ENCODE measurements around the gene TTC21B. TPM values are rescaled to one million over a fixed set of nuclear protein-coding genes. Genes with fewer than 3 reads are reported as not detected.

TTC21B gene
- total and polyA plus RNA-seq, 2 of the 8 experiments (the other 6 are each of a cell fraction or from before 2014, with no cell fraction given): 6.9 to 20.8 TPM

DNA sequence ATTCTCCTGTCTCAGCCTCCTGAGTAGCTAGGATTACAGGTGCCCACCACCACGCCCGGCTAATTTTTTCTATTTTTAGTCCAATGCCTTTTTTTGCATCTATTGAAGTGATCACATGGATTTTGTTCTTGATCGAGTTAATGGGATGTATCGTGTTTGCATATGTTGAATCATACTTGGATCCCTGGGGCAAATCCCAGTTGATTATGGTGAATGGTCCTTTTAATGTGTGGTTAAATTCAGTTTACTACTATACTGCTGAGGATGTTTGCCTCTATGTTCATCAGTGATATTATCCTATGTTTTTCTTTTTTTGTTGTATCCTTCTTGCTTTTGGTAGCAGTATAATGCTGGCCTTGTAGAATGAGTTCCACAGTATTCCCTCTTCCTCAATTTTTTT, 8.2 kb upstream of the TTC21B start:
- H3K4ac ChIP-seq (replicated peaks; ENCODE audit: insufficient read length, low read depth, low read length): no peak overlapping the region
- H4K91ac ChIP-seq (replicated peaks; ENCODE audit: insufficient read length, low read length): no peak overlapping the region
- no peak overlapping the region for H2BK120ac ChIP-seq (replicated peaks; ENCODE audit: low read depth, low read length)
- CTCF ChIA-PET (ENCODE audit: partially characterized antibody): interaction anchor here (0.7 kb wide), 1 partner anchor 39 kb away, joined by 3 read pairs; no protein-coding TSS in a partner anchor
- H3K4me3 ChIP-seq (ENCODE audit: extremely low read depth in 1 of 4, insufficient read depth in 2 of 4, low read depth in 3 of 4, low read length in 4 of 4): no peak overlapping the region
- H3K14ac ChIP-seq (ENCODE audit: insufficient read length): no peak overlapping the region
- no peak overlapping the region for H2BK5ac ChIP-seq (ENCODE audit: low read depth, low read length)
- FAIRE-seq: no peak
- H3K9me3 ChIP-seq (ENCODE audit: insufficient read depth in 2 of 2, low read depth in 1 of 2, low read length in 1 of 2): peaks cover 0 to 7% of the 10 kb centered on the region in 2 experiments; a peak in 2 of 4 replicates
- H3K36me3 ChIP-seq (ENCODE audit: control insufficient read depth in 2 of 4, insufficient read depth in 4 of 4, low read length in 3 of 4): peaks cover 0 to 6% (median 0%) of the 10 kb centered on the region in 4 experiments; a peak in 2 of 8 replicates
- no peak overlapping the region for H2BK20ac ChIP-seq (ENCODE audit: low read length)
- no peak overlapping the region for H4K5ac ChIP-seq (ENCODE audit: insufficient read length, low read depth, low read length)
- H3K23me2 ChIP-seq (ENCODE audit: low read depth, low read length): no peaks in the 10 kb centered on the region
- H2BK12ac ChIP-seq (ENCODE audit: low read depth, low read length): no peak overlapping the region
- H3K27ac ChIP-seq (ENCODE audit: low read depth, low read length): no peak overlapping the region
- H4K8ac ChIP-seq (ENCODE audit: extremely low read depth, insufficient read depth, low read length): no peak overlapping the region
- no peaks in the 10 kb centered on the region for H3K27me3 ChIP-seq (replicated peaks in 1 of 4; ENCODE audit: control insufficient read depth in 3 of 4, extremely low read depth in 1 of 4, insufficient read depth in 3 of 4, low read length in 3 of 4)
- H3K18ac ChIP-seq (ENCODE audit: extremely low read depth, low read length): no peak overlapping the region
- WGBS, 2 experiments (ENCODE audit: extremely low coverage in 1 of 2, insufficient coverage in 1 of 2, insufficient read length in 1 of 2, insufficient replicate concordance in 2 of 2, low coverage in 1 of 2, low lambda C conversion rate in 2 of 2, missing lambda C conversion rate in 1 of 2): 96% methylated on average over 4 of the region's 4 CpGs; no CpG with 5 or more reads in 1 of the 2 experiments
- no peak overlapping the region for H3K9ac ChIP-seq (replicated peaks in 1 of 4; ENCODE audit: extremely low read depth in 1 of 4, low read depth in 3 of 4, low read length in 3 of 4)
- DNase-seq (ENCODE audit: low read depth in 1 of 2, low spot score in 2 of 2): no peak
- H2AK5ac ChIP-seq (ENCODE audit: low read depth, low read length): no peak overlapping the region
- H2AFZ ChIP-seq (ENCODE audit: low read length): no peak overlapping the region
- no peak overlapping the region for H3K56ac ChIP-seq (replicated peaks; ENCODE audit: insufficient read length, low read depth, low read length)
- H3K23ac ChIP-seq (ENCODE audit: insufficient read length): no peak overlapping the region
- no peak overlapping the region for H3K4me2 ChIP-seq (ENCODE audit: insufficient read depth in 1 of 2, low read depth in 2 of 2, low read length in 2 of 2)
- no peak overlapping the region for H2BK15ac ChIP-seq (ENCODE audit: low read length)
- H4K20me1 ChIP-seq (replicated peaks in 1 of 2; ENCODE audit: control insufficient read depth in 1 of 2, insufficient read depth in 2 of 2, low read length in 2 of 2): no peaks in the 10 kb centered on the region
- H3K4me1 ChIP-seq (replicated peaks in 1 of 4; ENCODE audit: control insufficient read depth in 3 of 4, insufficient read depth in 4 of 4, low read length in 3 of 4): no peaks in the 10 kb centered on the region
- H3K79me2 ChIP-seq (ENCODE audit: control insufficient read depth in 1 of 2, insufficient read depth in 2 of 2, low read length in 2 of 2): no peaks in the 10 kb centered on the region
- no peaks in the 10 kb centered on the region for H3K79me1 ChIP-seq (ENCODE audit: low read depth, low read length)
- POLR2A ChIA-PET (ENCODE audit: partially characterized antibody): no interaction called here
- TF ChIP-seq KDM1A (IDR thresholded peaks at IDR 0.05; ENCODE audit: borderline replicate concordance, low read length): no peak
- TF ChIP-seq SRF (IDR thresholded peaks at IDR 0.05; ENCODE audit: low read depth, low read length): no peak
- TF ChIP-seq CBX5 (IDR thresholded peaks at IDR 0.05; ENCODE audit: low read depth, low read length): no peak
- TF ChIP-seq BACH1 (IDR thresholded peaks at IDR 0.05; ENCODE audit: low read length): no peak
- no peak for TF ChIP-seq NRF1 (IDR thresholded peaks at IDR 0.05; ENCODE audit: low read depth, low read length)
- no peak for TF ChIP-seq TAF1 (IDR thresholded peaks at IDR 0.05; ENCODE audit: low read depth, low read length)
